Vagina (tissue), 2 donors: Measurements from ENCODE around the gene CCNG2.

Source experiments
- CTCF ChIP-seq, 3 experiments: fragments of 450-650 bp in 2 of 3; fragments of 200-600 bp in 1 of 3; sonication (generic) in 1 of 3; IDR thresholded peaks; one replicate each; pipeline ENCODE4 v1.5.1; 2017 to 2019; ENCODE audit warnings: antibody characterized with exemption in 3 of 3, mild to moderate bottlenecking in 2 of 3, moderate library complexity in 2 of 3
- POLR2AphosphoS5 ChIP-seq, 2 donors: sonication (generic); formaldehyde crosslinking; IDR thresholded peaks; one replicate each; pipeline ENCODE4 v1.9.0; 2017; ENCODE audit warnings: antibody characterized with exemption in 2 of 2, mild to moderate bottlenecking in 2 of 2, low read depth in 1 of 2; ENCODE audit not compliant: insufficient read depth in 1 of 2

- TF ChIP-seq CTCF (IDR thresholded peaks at IDR 0.05) (no peak), POLR2AphosphoS5 (IDR thresholded peaks at IDR 0.05; ENCODE audit: insufficient read depth in 1 of 2, low read depth in 1 of 2) (no peak)
Measured at GRCh38 chr4:77158487-77158861, 1.5 kb downstream of the CCNG2 start.
